ENCODE measurements around the gene TMEM132C. TPM values are rescaled to one million over a fixed set of nuclear protein-coding genes. Genes with fewer than 3 reads are reported as not detected.

TMEM132C gene
- total RNA-seq, 1 experiment from 2014 or later, result not detected

GRCh38 chr12:128265566-128265965 lies 1.4 kb upstream of the TMEM132C start:
- Histone ChIP-seq H3K79me2 (ENCODE audit: low read length) (no peaks in the 10 kb centered on the region), H3K36me3 (ENCODE audit: low read depth, low read length) (no peaks in the 10 kb centered on the region), H3F3A (ENCODE audit: low read length, unreplicated experiment) (no peaks in the 10 kb centered on the region), H4K20me1 (ENCODE audit: low read length) (no peaks in the 10 kb centered on the region), H3K4me3 (ENCODE audit: low read length) (no peak overlapping the region), H3K4me2 (ENCODE audit: low read length) (no peak overlapping the region), H3K9me3 (ENCODE audit: low read length) (no peaks in the 10 kb centered on the region), H3K27ac (ENCODE audit: low read length) (no peak overlapping the region), H3K4me1 (ENCODE audit: insufficient read depth, low read length) (no peaks in the 10 kb centered on the region), H3K9ac (ENCODE audit: low read length) (no peak overlapping the region), H3K9me2 (replicated peaks; ENCODE audit: low read length) (no peaks in the 10 kb centered on the region), H3K27me3 (ENCODE audit: low read length) (peaks cover 51% of the 10 kb centered on the region), H2AFZ (ENCODE audit: low read length) (no peak overlapping the region)
- DNase-seq, result no peak
- no TSS peak for BruUV-seq (replicated peaks)
- ATAC-seq, result no peak
- intact Hi-C loops (cut with micrococcal nuclease), result no loop called here
- ChIA-PET POLR2A (ENCODE audit: unreplicated experiment) (no interaction called here), CTCF (no interaction called here)
- TF ChIP-seq EZH2 (IDR thresholded peaks at IDR 0.05; ENCODE audit: low read length, unreplicated experiment) (no peak), CTCF (conservative IDR thresholded peaks at IDR 0.05; ENCODE audit: low read depth, low read length) (no peak)

GRCh38 chr12:128266086-128266485 lies 884 bp upstream of the TMEM132C start:
- no TSS peak for BruUV-seq (replicated peaks)
- Histone ChIP-seq H3K9ac (ENCODE audit: low read length) (no peak overlapping the region), H3K36me3 (ENCODE audit: low read depth, low read length) (no peaks in the 10 kb centered on the region), H3F3A (ENCODE audit: low read length, unreplicated experiment) (no peaks in the 10 kb centered on the region), H3K79me2 (ENCODE audit: low read length) (no peaks in the 10 kb centered on the region), H3K9me2 (replicated peaks; ENCODE audit: low read length) (no peaks in the 10 kb centered on the region), H3K27me3 (ENCODE audit: low read length) (peaks cover 53% of the 10 kb centered on the region), H3K27ac (ENCODE audit: low read length) (no peak overlapping the region), H3K4me2 (ENCODE audit: low read length) (no peak overlapping the region), H4K20me1 (ENCODE audit: low read length) (no peaks in the 10 kb centered on the region), H3K4me3 (ENCODE audit: low read length) (no peak overlapping the region), H3K9me3 (ENCODE audit: low read length) (no peaks in the 10 kb centered on the region), H2AFZ (ENCODE audit: low read length) (no peak overlapping the region), H3K4me1 (ENCODE audit: insufficient read depth, low read length) (no peaks in the 10 kb centered on the region)
- TF ChIP-seq EZH2phosphoT487 (IDR thresholded peaks at IDR 0.05; ENCODE audit: borderline replicate concordance, low read length), result no peak
- TF ChIP-seq CTCF (conservative IDR thresholded peaks at IDR 0.05; ENCODE audit: low read depth, low read length), result no peak
- TF ChIP-seq EZH2 (IDR thresholded peaks at IDR 0.05; ENCODE audit: low read length, unreplicated experiment), result no peak
- no peak for ATAC-seq
- intact Hi-C loops (cut with micrococcal nuclease), result no loop called here
- DNase-seq, result no peak
- ChIA-PET CTCF (no interaction called here), POLR2A (ENCODE audit: unreplicated experiment) (no interaction called here)

- no peaks in the 10 kb centered on the region for H3K36me3 ChIP-seq (ENCODE audit: low read depth, low read length)
- no peaks in the 10 kb centered on the region for H3K79me2 ChIP-seq (ENCODE audit: low read length)
- DNase-seq (no peak), ATAC-seq (no peak)
- peaks cover 53% of the 10 kb centered on the region for H3K27me3 ChIP-seq (ENCODE audit: low read length)
- H3K27ac ChIP-seq (ENCODE audit: low read length), result no peak overlapping the region
- no peak overlapping the region for H3K4me2 ChIP-seq (ENCODE audit: low read length)
- no peaks in the 10 kb centered on the region for H3K9me2 ChIP-seq (replicated peaks; ENCODE audit: low read length)
- no peaks in the 10 kb centered on the region for H4K20me1 ChIP-seq (ENCODE audit: low read length)
- no peak overlapping the region for H2AFZ ChIP-seq (ENCODE audit: low read length)
- H3K9me3 ChIP-seq (ENCODE audit: low read length), result no peaks in the 10 kb centered on the region
- no peak overlapping the region for H3K4me3 ChIP-seq (ENCODE audit: low read length)
- intact Hi-C loops (cut with micrococcal nuclease), result no loop called here
- TF ChIP-seq EZH2phosphoT487 (IDR thresholded peaks at IDR 0.05; ENCODE audit: borderline replicate concordance, low read length), result no peak
- no peak for TF ChIP-seq CTCF (conservative IDR thresholded peaks at IDR 0.05; ENCODE audit: low read depth, low read length)
- ChIA-PET POLR2A (ENCODE audit: unreplicated experiment) (no interaction called here), CTCF (no interaction called here)
- H3F3A ChIP-seq (ENCODE audit: low read length, unreplicated experiment), result no peaks in the 10 kb centered on the region
- no peak overlapping the region for H3K9ac ChIP-seq (ENCODE audit: low read length)
- no peaks in the 10 kb centered on the region for H3K4me1 ChIP-seq (ENCODE audit: insufficient read depth, low read length)
- no TSS peak for BruUV-seq (replicated peaks)
These were observed 334 bp upstream of the TMEM132C start for GRCh38 chr12:128266541-128267130.
